CD14-positive monocyte (primary cell): ENCODE measurements around the gene OR5V1. TPM values are rescaled to one million over a fixed set of nuclear protein-coding genes. Genes with fewer than 3 reads are reported as not detected.

ENCODE experiments used
- DNase-seq, 3 donors: peaks; one replicate each; pipeline ENCODE4 v3.0.0-alpha.2; 2011 to 2022
- H2AFZ ChIP-seq: 2 replicates; pipeline ENCODE4 v1.6.0; 2012; ENCODE audit warnings: mild to moderate bottlenecking, low read depth, low read length, inconsistent platforms; ENCODE audit not compliant: insufficient read depth, poor library complexity, severe bottlenecking
- H3K27ac ChIP-seq, 2 donors: 1 replicate in 1 of 2; 2 replicates in 1 of 2; pipeline ENCODE4 v1.5.1; 2012 to 2013; ENCODE audit warnings: low read length in 2 of 2, control low read depth in 1 of 2, inconsistent platforms in 1 of 2, low read depth in 1 of 2, mild to moderate bottlenecking in 1 of 2
- H3K27me3 ChIP-seq, 2 donors: one replicate each; pipeline versions ENCODE4 v1.6.0 to v1.6.1; 2011 to 2013; ENCODE audit warnings: low read length in 2 of 2; ENCODE audit not compliant: control insufficient read depth in 2 of 2, insufficient read depth in 2 of 2
- H3K36me3 ChIP-seq, 2 donors: replicated peaks in 1 of 2; 1 replicate in 1 of 2; 2 replicates in 1 of 2; pipeline versions ENCODE4 v1.5.1 to v1.6.1; 2012 to 2013; ENCODE audit warnings: low read length in 2 of 2, control low read depth in 1 of 2, inconsistent platforms in 1 of 2, mild to moderate bottlenecking in 1 of 2; ENCODE audit not compliant: insufficient read depth in 2 of 2, control insufficient read depth in 1 of 2
- H3K4me1 ChIP-seq, 2 donors: 1 replicate in 1 of 2; 2 replicates in 1 of 2; pipeline versions ENCODE4 v1.5.1 to v1.6.1; 2012 to 2013; ENCODE audit warnings: low read length in 2 of 2, control low read depth in 1 of 2, inconsistent platforms in 1 of 2, mild to moderate bottlenecking in 1 of 2, moderate library complexity in 1 of 2; ENCODE audit not compliant: insufficient read depth in 2 of 2, control insufficient read depth in 1 of 2
- H3K4me2 ChIP-seq: replicated peaks from 2 replicates; pipeline ENCODE3; 2012; ENCODE audit warnings: low read length, moderate library complexity, mild to moderate bottlenecking; ENCODE audit not compliant: poor library complexity, severe bottlenecking; ENCODE audit errors: extremely low read depth
- H3K4me3 ChIP-seq, 3 experiments: fragments of 200-600 bp in 1 of 3; sonication (generic) in 1 of 3; replicated peaks in 1 of 3; 1 replicate in 2 of 3; 2 replicates in 1 of 3; pipeline ENCODE4 v1.5.1; 2011 to 2013; ENCODE audit warnings: low read length in 3 of 3, mild to moderate bottlenecking in 3 of 3, control low read depth in 2 of 3, low read depth in 2 of 3, inconsistent platforms in 1 of 3, moderate library complexity in 1 of 3
- H3K79me2 ChIP-seq: 2 replicates; pipeline ENCODE4 v1.6.0; 2012; ENCODE audit warnings: mild to moderate bottlenecking, control low read depth, inconsistent platforms, low read length, moderate library complexity; ENCODE audit not compliant: insufficient read depth
- H3K9ac ChIP-seq: 2 replicates; pipeline ENCODE4 v1.6.0; 2017; ENCODE audit warnings: low read length, mild to moderate bottlenecking; ENCODE audit not compliant: insufficient read depth, poor library complexity, severe bottlenecking
- H3K9me3 ChIP-seq, 2 donors: replicated peaks in 1 of 2; 1 replicate in 1 of 2; 2 replicates in 1 of 2; pipeline versions ENCODE4 v1.5.1 to v1.6.1; 2012 to 2013; ENCODE audit warnings: low read length in 2 of 2, control low read depth in 1 of 2; ENCODE audit not compliant: control insufficient read depth in 1 of 2, insufficient read depth in 1 of 2
- H4K20me1 ChIP-seq: 2 replicates; pipeline ENCODE4 v1.6.0; 2012; ENCODE audit warnings: mild to moderate bottlenecking, low read length, control low read depth, moderate library complexity; ENCODE audit not compliant: insufficient read depth
- H3K27ac Mint-ChIP-seq, 7 donors: one replicate each; pipeline ENCODE4 v1.8.0; 2020; ENCODE audit warnings: mild to moderate bottlenecking in 7 of 7, mixed read lengths in 7 of 7, moderate library complexity in 6 of 7, inconsistent platforms in 2 of 7
- H3K27me3 Mint-ChIP-seq, 3 donors: one replicate each; pipeline ENCODE4 v1.8.0; 2021 to 2022; ENCODE audit warnings: low read depth in 3 of 3, mild to moderate bottlenecking in 3 of 3, mixed read lengths in 3 of 3, moderate library complexity in 3 of 3, inconsistent platforms in 1 of 3
- H3K36me3 Mint-ChIP-seq, 2 donors: one replicate each; pipeline ENCODE4 v1.8.0; 2020; ENCODE audit warnings: mixed read lengths in 2 of 2, inconsistent platforms in 1 of 2, mild to moderate bottlenecking in 1 of 2
- H3K4me1 Mint-ChIP-seq: one replicate; pipeline ENCODE4 v1.8.0; 2020; ENCODE audit warnings: mild to moderate bottlenecking, mixed read lengths
- H3K4me3 Mint-ChIP-seq, 2 donors: one replicate each; pipeline ENCODE4 v1.8.0; 2020; ENCODE audit warnings: mild to moderate bottlenecking in 2 of 2, mixed read lengths in 2 of 2, moderate library complexity in 1 of 2
- H3K9me3 Mint-ChIP-seq, 7 donors: one replicate each; pipeline ENCODE4 v1.8.0; 2020 to 2022; ENCODE audit warnings: mixed read lengths in 7 of 7, mild to moderate bottlenecking in 6 of 7, moderate library complexity in 6 of 7, inconsistent platforms in 2 of 7
- CTCF ChIP-seq: fragments of 200-600 bp; IDR thresholded peaks from one replicate; pipeline ENCODE4 v1.8.0; 2022; ENCODE audit warnings: antibody characterized with exemption, mild to moderate bottlenecking
- WGBS: methylation state at CpG from one replicate; pipeline ENCODE4 v1.1.5; 2013; ENCODE audit warnings: missing lambda C conversion rate; ENCODE audit not compliant: insufficient coverage; 5-methylcytosine and 5-hydroxymethylcytosine counted together
- intact Hi-C, 2 donors: fragments of 100-400 bp; cut with micrococcal nuclease; formaldehyde crosslinking; loops; one replicate each; pipeline versions ENCODE4 v1.15.0 to v1.15.1; 2023
- polyA plus RNA-seq, 3 donors: library from polyadenylated mRNA; depleted of rRNA in 1 of 3; unstranded in 2 of 3; stranded (reverse) in 1 of 3; fragments of 300-500 nt in 2 of 3; fragments of >200 nt in 1 of 3; fragmentation: Illumina TruSeq in 2 of 3; gene quantifications; 1 replicate in 2 of 3; 2 replicates in 1 of 3; pipeline ENCODE4 v1.2.3, GENCODE V29; 2012 to 2021

The OR5V1 gene
- polyA plus RNA-seq, 3 donors = not detected

- Histone ChIP-seq H2AFZ (no peak within 1 kb of the TSS), H3K79me2 (no peaks in the 10 kb centered on the region), H3K4me2 (no peak within 1 kb of the TSS), H4K20me1 (no peaks in the 10 kb centered on the region), H3K27me3 (no peaks in the 10 kb centered on the region), H3K4me3 (no peak within 1 kb of the TSS), H3K4me1 (no peaks in the 10 kb centered on the region), H3K36me3 (no peaks in the 10 kb centered on the region), H3K27ac (no peak within 1 kb of the TSS), H3K9me3 (peaks cover 0 to 4% of the 10 kb centered on the region in 2 donors), H3K9ac (no peak within 1 kb of the TSS)
- peaks cover under 1 to 8% (median 3%) of the 10 kb centered on the region in 3 donors for H3K27me3 Mint-ChIP-seq
- intact Hi-C loops = no loop called here
- no peaks in the 10 kb centered on the region for H3K36me3 Mint-ChIP-seq
- TF ChIP-seq CTCF = no peak
- H3K4me1 Mint-ChIP-seq = no peaks in the 10 kb centered on the region
- no peak for DNase-seq
- peaks cover 0 to 8% (median 0%) of the 10 kb centered on the region in 7 donors for H3K9me3 Mint-ChIP-seq
- H3K4me3 Mint-ChIP-seq = no peak within 1 kb of the TSS
- H3K27ac Mint-ChIP-seq = no peak within 1 kb of the TSS
Measured at GRCh38 chr6:29395331-29395730, 26.7 kb upstream of the OR5V1 start, which contains the start of gene OR12D2. Gene OR12D2 (plus strand): TSS chr6:29395631. CDS start chr6:29396700, 1,069 bp downstream.

- H3K36me3 Mint-ChIP-seq = no peaks in the 10 kb centered on the region
- DNase-seq = no peak
- peaks cover 0 to 7% (median 0%) of the 10 kb centered on the region in 7 donors for H3K9me3 Mint-ChIP-seq
- H3K27ac ChIP-seq = no peak overlapping the region
- no peaks in the 10 kb centered on the region for H3K36me3 ChIP-seq
- no peaks in the 10 kb centered on the region for H3K4me1 Mint-ChIP-seq
- no peaks in the 10 kb centered on the region for H3K27me3 ChIP-seq
- no peaks in the 10 kb centered on the region for H3K79me2 ChIP-seq
- no peak for TF ChIP-seq CTCF
- H4K20me1 ChIP-seq = no peaks in the 10 kb centered on the region
- H3K4me2 ChIP-seq = no peak overlapping the region
- no peak overlapping the region for H3K9ac ChIP-seq
- no peak overlapping the region for H3K27ac Mint-ChIP-seq
- no peak overlapping the region for H3K4me3 ChIP-seq
- intact Hi-C loops = no loop called here
- H3K9me3 ChIP-seq = peaks cover 0 to 4% of the 10 kb centered on the region in 2 donors
- no peak overlapping the region for H2AFZ ChIP-seq
- H3K4me1 ChIP-seq = no peaks in the 10 kb centered on the region
- H3K4me3 Mint-ChIP-seq = no peak overlapping the region
- H3K27me3 Mint-ChIP-seq = peaks cover 3 to 4% (median 3%) of the 10 kb centered on the region in 3 donors
- WGBS = no CpG with 5 or more reads among the region's 4 CpGs
Measured at GRCh38 chr6:29388533-29388932, 19.9 kb upstream of the OR5V1 start.
